Measurements from ENCODE around the gene POLE.

The POLE gene

GRCh38 chr12:132575661-132576060 lies 111.5 kb downstream of the POLE start:
- no peak for DNase-seq

GRCh38 chr12:132574271-132574996 lies 112.7 kb downstream of the POLE start:
- no peak for DNase-seq
